Naive thymus-derived CD4-positive, alpha-beta T cell (primary cell): ENCODE results near the gene DAAM1. TPM values are rescaled to one million over a fixed set of nuclear protein-coding genes. Genes with fewer than 3 reads are reported as not detected.

ENCODE experiments used
- ATAC-seq: fragments of 150-1000 bp; cut with Tn5 transposase; 2 replicates; pipeline ENCODE4 v1.10.0; 2021; ENCODE audit warnings: mild to moderate bottlenecking, moderate library complexity
- CTCF ChIA-PET: fragments of 350-600 bp; sonication (Branson Sonifier 250); formaldehyde crosslinking; loops from one replicate; lab custom pipeline; 2021; ENCODE audit warnings: antibody characterized with exemption; lab: Charles Lee
- POLR2A ChIA-PET: fragments of 350-600 bp; sonication (Branson Sonifier 250); formaldehyde crosslinking; loops from one replicate; lab custom pipeline; 2021; ENCODE audit warnings: antibody characterized with exemption, inconsistent platforms; lab: Charles Lee
- DNase-seq, 9 donors: peaks; one replicate each; pipeline versions ENCODE4 v3.0.0 to v3.0.0-alpha.2; 2020 to 2022; ENCODE audit warnings: mixed read lengths in 1 of 9
- H3K27ac ChIP-seq: one replicate; pipeline ENCODE4 v1.7.0; 2013; ENCODE audit warnings: mild to moderate bottlenecking, low read depth, low read length, moderate library complexity
- H3K27me3 ChIP-seq, 2 donors: one replicate each; pipeline ENCODE4 v1.7.0; 2013; ENCODE audit warnings: low read length in 2 of 2, mild to moderate bottlenecking in 2 of 2, moderate library complexity in 2 of 2; ENCODE audit not compliant: control insufficient read depth in 2 of 2, insufficient read depth in 2 of 2
- H3K36me3 ChIP-seq, 3 experiments: 1 replicate in 2 of 3; 2 replicates in 1 of 3; pipeline ENCODE4 v1.7.0; 2013; ENCODE audit warnings: low read length in 3 of 3, mild to moderate bottlenecking in 3 of 3, moderate library complexity in 1 of 3; ENCODE audit not compliant: insufficient read depth in 3 of 3, control insufficient read depth in 2 of 3
- H3K4me1 ChIP-seq, 2 donors: one replicate each; pipeline ENCODE4 v1.7.0; 2013; ENCODE audit warnings: low read length in 2 of 2, mild to moderate bottlenecking in 2 of 2, moderate library complexity in 1 of 2; ENCODE audit not compliant: control insufficient read depth in 2 of 2, insufficient read depth in 2 of 2
- H3K4me3 ChIP-seq: 2 replicates; pipeline ENCODE4 v1.7.0; 2013; ENCODE audit warnings: mild to moderate bottlenecking, low read length
- H3K9me3 ChIP-seq, 3 experiments: 1 replicate in 2 of 3; 2 replicates in 1 of 3; pipeline ENCODE4 v1.7.0; 2013; ENCODE audit warnings: low read length in 3 of 3; ENCODE audit not compliant: control insufficient read depth in 2 of 3
- H3K27ac Mint-ChIP-seq, 9 donors: one replicate each; pipeline ENCODE4 v1.8.0; 2020 to 2022; ENCODE audit warnings: mixed read lengths in 9 of 9, mild to moderate bottlenecking in 8 of 9, moderate library complexity in 5 of 9, inconsistent platforms in 2 of 9
- H3K27me3 Mint-ChIP-seq, 5 donors: one replicate each; pipeline ENCODE4 v1.8.0; 2021 to 2022; ENCODE audit warnings: mixed read lengths in 5 of 5, mild to moderate bottlenecking in 1 of 5
- H3K36me3 Mint-ChIP-seq, 5 donors: one replicate each; pipeline ENCODE4 v1.8.0; 2020 to 2022; ENCODE audit warnings: mixed read lengths in 5 of 5, mild to moderate bottlenecking in 3 of 5, inconsistent platforms in 1 of 5
- H3K4me1 Mint-ChIP-seq, 7 donors: one replicate each; pipeline ENCODE4 v1.8.0; 2020 to 2022; ENCODE audit warnings: mixed read lengths in 7 of 7, mild to moderate bottlenecking in 3 of 7, inconsistent platforms in 1 of 7
- H3K4me3 Mint-ChIP-seq, 10 donors: one replicate each; pipeline ENCODE4 v1.8.0; 2020 to 2022; ENCODE audit warnings: mild to moderate bottlenecking in 10 of 10, mixed read lengths in 10 of 10, moderate library complexity in 6 of 10, inconsistent platforms in 2 of 10
- H3K9me3 Mint-ChIP-seq, 11 donors: one replicate each; pipeline ENCODE4 v1.8.0; 2020 to 2022; ENCODE audit warnings: mixed read lengths in 11 of 11, mild to moderate bottlenecking in 4 of 11, inconsistent platforms in 1 of 11, moderate library complexity in 1 of 11
- intact Hi-C, 2 donors: fragments of 100-400 bp; cut with micrococcal nuclease; formaldehyde crosslinking; loops; one replicate each; pipeline ENCODE4 v1.15.1; 2023
- polyA plus RNA-seq, 2 donors: library from polyadenylated mRNA; unstranded; fragments of 300-500 nt; fragmentation: Illumina TruSeq; gene quantifications; one replicate each; pipeline ENCODE4 v1.2.3, GENCODE V29; 2021
- total RNA-seq, 6 experiments: library from RNA in 5 of 6; stranded (reverse) in 5 of 6; gene quantifications; 1 replicate in 5 of 6; 2 replicates in 1 of 6; pipeline ENCODE4 v1.2.3 and lab custom pipeline; 2021 to 2026

DAAM1 gene
- total and polyA plus RNA-seq, 7 experiments from 2014 or later = 5.5 to 21.0 (median 10.8) TPM

DNA sequence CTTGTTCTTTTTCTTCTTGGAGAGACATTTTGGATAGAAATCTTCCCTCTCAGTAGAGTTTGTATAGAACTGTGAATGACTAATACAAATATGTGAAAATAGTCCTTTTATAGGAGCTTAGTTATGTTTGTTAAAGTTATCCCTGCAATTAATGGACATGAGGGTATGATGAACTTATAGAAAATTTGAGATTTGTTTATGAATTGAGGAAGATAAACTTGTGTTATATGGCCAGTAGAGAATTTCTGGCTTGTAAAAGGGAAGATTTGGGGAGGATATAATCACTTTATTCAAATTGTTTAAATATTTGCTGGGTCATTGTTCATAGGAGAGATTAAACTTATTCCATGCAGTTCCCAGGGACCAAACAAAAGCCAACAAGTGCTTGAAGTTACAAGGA is 119.6 kb downstream of the DAAM1 start:
- Histone ChIP-seq H3K27ac (no peak overlapping the region), H3K36me3 (no peaks in the 10 kb centered on the region), H3K4me1 (no peaks in the 10 kb centered on the region), H3K27me3 (no peaks in the 10 kb centered on the region), H3K9me3 (no peaks in the 10 kb centered on the region), H3K4me3 (no peak overlapping the region)
- Mint-ChIP-seq H3K36me3 (peaks cover 0 to 10% (median 3%) of the 10 kb centered on the region in 5 donors), H3K27ac (no peak overlapping the region), H3K4me3 (no peak overlapping the region), H3K4me1 (peaks cover 0 to 6% (median 0%) of the 10 kb centered on the region in 7 donors), H3K9me3 (peaks cover 0 to 2% (median 0%) of the 10 kb centered on the region in 11 donors), H3K27me3 (no peaks in the 10 kb centered on the region)
- intact Hi-C loops = no loop called here
- DNase-seq (no peak), ATAC-seq (no peak)
- CTCF ChIA-PET = no interaction called here
- POLR2A ChIA-PET = no interaction called here

DNA sequence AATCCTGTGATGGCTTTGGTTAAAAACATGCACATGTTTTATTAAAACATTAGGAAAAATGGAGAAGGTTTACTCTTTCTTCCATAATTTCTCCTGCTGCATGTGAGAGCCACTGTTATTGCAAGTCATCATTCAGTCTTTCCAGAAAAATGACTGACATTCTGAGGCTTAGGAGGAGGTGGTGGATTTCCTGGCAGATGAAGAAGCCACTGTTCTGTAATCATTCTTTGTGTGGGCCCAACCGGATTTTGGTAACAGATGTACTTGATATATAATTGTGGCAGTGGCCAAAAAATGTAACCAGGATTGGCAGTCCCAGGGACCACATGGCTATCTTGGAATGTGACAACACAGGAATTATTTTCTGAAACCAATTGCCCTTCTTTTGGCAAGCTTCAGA is 120.2 kb downstream of the DAAM1 start:
- CTCF ChIA-PET = no interaction called here
- Mint-ChIP-seq H3K9me3 (peaks cover 0 to 2% (median 0%) of the 10 kb centered on the region in 11 donors), H3K4me3 (no peak overlapping the region), H3K36me3 (peaks cover 0 to 10% (median 3%) of the 10 kb centered on the region in 5 donors), H3K27ac (no peak overlapping the region), H3K27me3 (no peaks in the 10 kb centered on the region), H3K4me1 (peaks cover 0 to 6% (median 0%) of the 10 kb centered on the region in 7 donors)
- H3K36me3 ChIP-seq = no peaks in the 10 kb centered on the region
- H3K4me1 ChIP-seq = no peaks in the 10 kb centered on the region
- no peaks in the 10 kb centered on the region for H3K27me3 ChIP-seq
- no peak overlapping the region for H3K4me3 ChIP-seq
- H3K9me3 ChIP-seq = no peaks in the 10 kb centered on the region
- DNase-seq = no peak
- POLR2A ChIA-PET = no interaction called here
- ATAC-seq = no peak
- no peak overlapping the region for H3K27ac ChIP-seq
- intact Hi-C loops = no loop called here

GRCh38 chr14:59309291-59309900 is 120.9 kb downstream of the DAAM1 start:
- H3K4me3 Mint-ChIP-seq = no peak overlapping the region
- no peaks in the 10 kb centered on the region for H3K27me3 ChIP-seq
- no peaks in the 10 kb centered on the region for H3K4me1 ChIP-seq
- POLR2A ChIA-PET = no interaction called here
- no peak for ATAC-seq
- peaks cover 0 to 10% (median 0%) of the 10 kb centered on the region in 5 donors for H3K36me3 Mint-ChIP-seq
- H3K36me3 ChIP-seq = no peaks in the 10 kb centered on the region
- H3K4me3 ChIP-seq = no peak overlapping the region
- no peaks in the 10 kb centered on the region for H3K9me3 ChIP-seq
- H3K4me1 Mint-ChIP-seq = peaks cover 0 to 6% (median 0%) of the 10 kb centered on the region in 7 donors
- no peaks in the 10 kb centered on the region for H3K9me3 Mint-ChIP-seq
- H3K27me3 Mint-ChIP-seq = no peaks in the 10 kb centered on the region
- intact Hi-C loops = no loop called here
- CTCF ChIA-PET = no interaction called here
- no peak for DNase-seq
- H3K27ac Mint-ChIP-seq = no peak overlapping the region
- no peak overlapping the region for H3K27ac ChIP-seq

- H3K27ac ChIP-seq = no peak overlapping the region
- Mint-ChIP-seq H3K9me3 (no peaks in the 10 kb centered on the region), H3K4me3 (no peak overlapping the region), H3K27me3 (no peaks in the 10 kb centered on the region), H3K36me3 (peaks cover 0 to 10% (median 0%) of the 10 kb centered on the region in 5 donors), H3K4me1 (peaks cover 0 to 6% (median 0%) of the 10 kb centered on the region in 7 donors), H3K27ac (no peak overlapping the region)
- DNase-seq (no peak), ATAC-seq (no peak)
- no peaks in the 10 kb centered on the region for H3K9me3 ChIP-seq
- no peaks in the 10 kb centered on the region for H3K27me3 ChIP-seq
- no peak overlapping the region for H3K4me3 ChIP-seq
- H3K36me3 ChIP-seq = no peaks in the 10 kb centered on the region
- ChIA-PET CTCF (no interaction called here), POLR2A (no interaction called here)
- intact Hi-C loops = no loop called here
- no peaks in the 10 kb centered on the region for H3K4me1 ChIP-seq
Measured at GRCh38 chr14:59310633-59311032, 122.2 kb downstream of the DAAM1 start.

- Mint-ChIP-seq H3K36me3 (peaks cover 0 to 10% (median 0%) of the 10 kb centered on the region in 5 donors), H3K27me3 (no peaks in the 10 kb centered on the region), H3K4me3 (no peak overlapping the region), H3K27ac (peak overlapping the region in 1 of 9 donors; percentile 50), H3K9me3 (no peaks in the 10 kb centered on the region), H3K4me1 (peaks cover 0 to 2% (median 0%) of the 10 kb centered on the region in 7 donors)
- no peak overlapping the region for H3K4me3 ChIP-seq
- intact Hi-C loops = no loop called here
- no peaks in the 10 kb centered on the region for H3K27me3 ChIP-seq
- DNase-seq (no peak), ATAC-seq (no peak)
- no peaks in the 10 kb centered on the region for H3K4me1 ChIP-seq
- no peaks in the 10 kb centered on the region for H3K9me3 ChIP-seq
- CTCF ChIA-PET = no interaction called here
- no peak overlapping the region for H3K27ac ChIP-seq
- POLR2A ChIA-PET = no interaction called here
- no peaks in the 10 kb centered on the region for H3K36me3 ChIP-seq
Measured at GRCh38 chr14:59311723-59312122, 123.3 kb downstream of the DAAM1 start.

- H3K9me3 Mint-ChIP-seq = no peaks in the 10 kb centered on the region
- no peaks in the 10 kb centered on the region for H3K4me1 Mint-ChIP-seq
- H3K4me3 Mint-ChIP-seq = no peak overlapping the region
- no peaks in the 10 kb centered on the region for H3K36me3 ChIP-seq
- ATAC-seq (no peak), DNase-seq (no peak)
- no peak overlapping the region for H3K27ac ChIP-seq
- peak overlapping the region in 1 of 9 donors; percentile 48 for H3K27ac Mint-ChIP-seq
- H3K4me1 ChIP-seq = no peaks in the 10 kb centered on the region
- intact Hi-C loops = no loop called here
- CTCF ChIA-PET = no interaction called here
- H3K36me3 Mint-ChIP-seq = peaks cover 0 to 11% (median 0%) of the 10 kb centered on the region in 5 donors
- H3K27me3 Mint-ChIP-seq = no peaks in the 10 kb centered on the region
- no peaks in the 10 kb centered on the region for H3K9me3 ChIP-seq
- H3K27me3 ChIP-seq = no peaks in the 10 kb centered on the region
- no peak overlapping the region for H3K4me3 ChIP-seq
- POLR2A ChIA-PET = no interaction called here
Measured at GRCh38 chr14:59313144-59313651, 124.7 kb downstream of the DAAM1 start.
